GM19239 (cell line): ENCODE data around the gene OTUB1.

Source experiments
- DNase-seq: peaks from one replicate; pipeline ENCODE4 v3.0.0; 2011; ENCODE audit warnings: low spot score; ENCODE audit not compliant: insufficient read length
- FAIRE-seq: peaks from 2 replicates; lab custom pipeline; 2011; peaks lifted over from hg19 to GRCh38; lab: Jason Lieb, UNC

Gene OTUB1

DNA sequence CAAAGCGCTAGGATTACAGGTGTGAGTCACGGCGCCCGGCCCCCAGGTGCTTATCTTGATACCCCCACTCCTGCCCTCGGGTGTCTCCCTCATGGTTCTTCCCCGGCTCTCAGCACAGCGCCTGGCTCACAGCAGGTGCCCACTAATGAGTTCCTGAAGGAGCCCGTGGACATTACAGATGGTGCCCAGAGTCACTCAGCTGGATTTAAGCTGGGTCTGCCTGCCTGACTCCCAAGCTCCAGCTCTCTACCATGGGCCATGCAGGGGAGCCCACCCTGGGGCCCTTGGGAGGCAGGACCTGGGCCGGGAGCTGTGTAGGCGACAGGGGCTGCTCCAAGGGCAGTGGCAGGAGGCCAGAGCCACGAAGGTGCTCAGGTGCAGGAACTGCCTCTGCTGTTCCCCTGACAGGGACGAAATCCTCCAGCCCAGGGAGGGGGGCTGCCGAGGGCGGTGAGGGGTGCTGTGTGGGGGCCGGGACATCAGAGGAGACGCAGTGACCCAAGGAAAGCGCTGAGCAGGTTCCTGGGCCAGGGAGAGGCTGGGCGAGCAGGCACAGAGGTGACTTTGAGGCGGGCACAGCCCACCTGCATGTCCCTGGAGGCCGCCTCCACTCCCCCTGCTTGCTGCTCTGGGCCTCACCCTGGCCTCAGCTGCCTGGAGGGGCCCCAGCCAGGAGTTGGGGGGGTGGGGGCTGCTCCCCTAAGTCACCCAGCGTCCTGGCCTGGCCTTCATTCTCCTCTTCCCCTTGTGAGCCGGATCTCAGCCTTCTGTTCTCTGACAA lies 34.9 kb downstream of the OTUB1 start:
- no peak for DNase-seq
- no peak for FAIRE-seq

DNA sequence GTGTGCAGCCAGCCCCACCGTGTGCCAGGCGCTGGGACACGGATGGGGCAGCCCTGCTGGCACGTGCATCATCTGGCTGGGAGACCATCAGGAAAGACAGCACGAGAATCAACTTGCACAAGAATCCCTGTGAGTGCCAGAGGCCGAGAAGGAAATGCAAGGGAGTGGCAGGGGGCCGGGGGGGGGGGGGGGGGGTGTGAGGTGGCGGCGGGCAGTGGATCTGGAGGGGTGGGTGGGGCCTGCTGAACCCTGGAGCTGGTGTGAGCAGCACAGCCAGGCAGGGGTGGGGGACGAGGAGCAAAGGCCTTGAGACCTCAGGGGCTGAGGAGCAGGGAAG lies 35.5 kb downstream of the OTUB1 start:
- FAIRE-seq, result no peak
- no peak for DNase-seq

DNA sequence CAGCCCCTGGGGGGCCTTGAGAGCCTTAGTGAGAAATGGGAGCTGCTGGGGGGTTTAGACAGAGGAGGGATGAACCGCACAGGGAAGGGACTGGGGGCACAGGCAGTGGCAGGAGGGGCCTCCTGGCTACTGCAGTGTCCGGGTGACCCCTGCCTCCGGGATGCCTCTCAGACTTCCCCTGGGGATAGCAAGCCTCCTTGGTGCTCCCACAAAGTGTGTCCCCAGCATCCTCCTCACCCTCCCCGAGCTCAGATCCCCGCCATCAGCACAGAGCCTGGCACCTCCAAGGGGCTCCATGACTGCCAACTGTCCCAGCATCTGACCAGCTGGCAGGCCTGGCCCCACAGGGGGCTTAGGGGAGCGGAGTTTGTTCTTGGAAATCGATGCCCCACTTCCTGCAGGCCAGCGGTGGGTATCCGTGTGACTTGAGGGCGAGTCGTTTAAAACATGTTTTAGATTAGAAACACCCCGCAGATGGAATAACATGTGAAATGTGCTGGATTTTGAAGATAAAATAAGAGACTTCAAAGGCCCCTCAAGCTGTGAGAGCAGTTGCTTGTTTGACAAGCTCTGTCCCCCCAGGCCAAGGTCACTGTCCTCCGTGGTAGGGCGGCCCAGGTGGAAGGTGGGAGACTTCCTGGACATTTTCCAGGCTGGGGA lies 36.0 kb downstream of the OTUB1 start:
- no peak for FAIRE-seq

GRCh38 chr11:64023712-64024710 lies 37.8 kb downstream of the OTUB1 start:
- DNase-seq, result no peak

More for the DNA sequence above, 36.0 kb downstream of the OTUB1 start:
- no peak for DNase-seq

GRCh38 chr11:64025205-64025604 lies 39.0 kb downstream of the OTUB1 start:
- no peak for FAIRE-seq
- no peak for DNase-seq

More at GRCh38 chr11:64023712-64024710, 37.8 kb downstream of the OTUB1 start:
- no peak for FAIRE-seq

- FAIRE-seq (no peak), DNase-seq (no peak)
Measured at GRCh38 chr11:64026575-64027205, 40.5 kb downstream of the OTUB1 start.

GRCh38 chr11:64027651-64028397 lies 41.6 kb downstream of the OTUB1 start:
- FAIRE-seq (no peak), DNase-seq (no peak)

- DNase-seq, result no peak
- FAIRE-seq, result no peak
Measured at GRCh38 chr11:64028398-64029115, 42.3 kb downstream of the OTUB1 start.

GRCh38 chr11:64029773-64030172 lies 43.5 kb downstream of the OTUB1 start:
- FAIRE-seq (no peak), DNase-seq (no peak)

DNA sequence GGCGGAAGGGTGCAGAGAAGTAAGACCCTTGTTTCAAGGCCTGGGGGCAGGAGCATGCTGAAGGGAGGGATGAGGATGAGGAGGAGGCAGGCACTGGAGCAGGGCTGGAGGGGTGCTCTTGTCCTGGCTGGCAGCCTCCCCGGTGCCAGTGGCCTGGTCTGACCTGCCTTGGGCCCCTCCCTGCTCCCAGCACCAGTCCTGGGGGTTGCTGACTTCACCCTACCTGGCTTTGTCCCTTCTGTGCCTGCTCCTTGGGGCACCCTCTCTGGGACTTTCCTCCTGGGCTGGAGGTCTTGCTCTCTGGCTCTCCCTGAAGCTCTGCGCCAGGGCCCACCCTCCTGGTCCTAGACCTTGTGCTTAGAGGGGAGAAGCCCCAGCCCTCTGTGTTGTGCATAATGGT lies 44.8 kb downstream of the OTUB1 start:
- FAIRE-seq (no peak), DNase-seq (no peak)

- DNase-seq (no peak), FAIRE-seq (no peak)
Measured at GRCh38 chr11:64032050-64032449, 45.8 kb downstream of the OTUB1 start.

DNA sequence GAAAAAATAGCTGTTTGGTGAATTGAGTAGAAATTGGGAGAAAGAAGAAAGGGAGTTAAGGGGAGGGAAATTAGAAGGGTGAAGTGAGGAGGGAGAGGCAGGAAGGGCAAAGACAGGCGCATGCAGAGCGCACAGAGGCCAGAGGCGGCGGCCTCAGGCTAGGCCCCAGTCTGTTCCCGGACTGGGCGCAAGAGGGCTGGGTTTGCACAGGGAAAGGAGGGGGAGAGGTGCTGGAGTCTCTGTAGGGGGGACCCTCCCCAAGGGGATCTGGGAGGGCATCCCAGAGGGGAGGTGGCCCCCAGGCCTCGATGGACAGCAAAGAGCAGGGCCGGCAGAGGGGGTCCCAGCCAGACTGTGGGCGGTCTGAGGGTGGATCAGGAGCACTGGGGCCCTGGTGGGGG lies 48.2 kb downstream of the OTUB1 start:
- FAIRE-seq (no peak), DNase-seq (no peak)

- FAIRE-seq, result no peak
- DNase-seq, result no peak
Measured at GRCh38 chr11:64035081-64035524, 48.9 kb downstream of the OTUB1 start.

- FAIRE-seq (no peak), DNase-seq (no peak)
Measured at GRCh38 chr11:64035576-64035975, 49.3 kb downstream of the OTUB1 start, which contains the start of gene FLRT1. Gene FLRT1 (plus strand): TSS chr11:64035931. CDS start chr11:64116268, 80,337 bp downstream.

DNA sequence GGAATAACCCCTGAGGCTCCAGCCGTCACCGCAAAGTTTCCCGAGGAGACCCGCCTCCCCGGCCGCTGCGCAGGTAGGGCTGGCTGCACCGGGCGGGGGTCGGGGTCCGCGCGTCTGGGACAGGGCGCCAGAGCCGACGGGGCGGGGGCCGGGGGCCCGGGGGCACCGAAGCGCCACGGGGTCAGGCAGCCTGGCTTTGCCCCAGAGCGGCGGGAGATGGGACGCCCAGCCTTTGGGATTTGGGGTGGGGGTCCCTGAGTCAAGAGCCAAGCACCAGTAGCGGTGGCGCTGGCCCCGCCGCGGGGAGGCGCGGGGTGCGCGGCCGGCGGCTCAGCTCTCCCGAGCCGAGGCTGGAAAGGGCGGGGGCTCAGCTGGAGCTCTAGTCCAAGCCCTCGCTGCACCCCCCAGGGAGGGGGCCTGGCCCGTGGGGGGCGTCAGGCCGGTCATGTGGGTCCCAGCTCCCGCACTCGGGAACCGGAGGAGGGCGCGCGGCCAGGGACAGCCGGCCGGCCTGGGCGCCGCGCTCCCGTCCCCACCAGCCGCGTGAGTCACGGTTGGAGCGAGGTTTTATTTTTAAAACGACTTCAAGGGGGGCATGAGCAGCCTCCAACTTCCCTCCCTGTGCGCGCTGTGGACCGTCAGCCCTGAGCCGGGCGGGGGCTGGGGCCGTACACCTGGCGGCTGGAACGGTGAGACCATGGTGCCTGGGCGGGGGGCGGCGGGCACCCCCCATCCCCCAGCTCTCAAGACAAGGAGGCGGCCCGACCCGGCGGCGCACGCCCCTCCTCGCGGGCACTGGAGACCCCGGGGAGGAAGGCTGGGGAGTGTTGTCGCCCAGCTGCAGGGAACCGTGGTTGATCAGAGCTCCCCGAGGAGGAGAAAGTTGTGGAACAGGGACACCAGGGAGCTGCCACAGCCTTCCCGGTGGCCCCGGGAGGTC lies 50.1 kb downstream of the OTUB1 start:
- FAIRE-seq (no peak), DNase-seq (no peak)

DNA sequence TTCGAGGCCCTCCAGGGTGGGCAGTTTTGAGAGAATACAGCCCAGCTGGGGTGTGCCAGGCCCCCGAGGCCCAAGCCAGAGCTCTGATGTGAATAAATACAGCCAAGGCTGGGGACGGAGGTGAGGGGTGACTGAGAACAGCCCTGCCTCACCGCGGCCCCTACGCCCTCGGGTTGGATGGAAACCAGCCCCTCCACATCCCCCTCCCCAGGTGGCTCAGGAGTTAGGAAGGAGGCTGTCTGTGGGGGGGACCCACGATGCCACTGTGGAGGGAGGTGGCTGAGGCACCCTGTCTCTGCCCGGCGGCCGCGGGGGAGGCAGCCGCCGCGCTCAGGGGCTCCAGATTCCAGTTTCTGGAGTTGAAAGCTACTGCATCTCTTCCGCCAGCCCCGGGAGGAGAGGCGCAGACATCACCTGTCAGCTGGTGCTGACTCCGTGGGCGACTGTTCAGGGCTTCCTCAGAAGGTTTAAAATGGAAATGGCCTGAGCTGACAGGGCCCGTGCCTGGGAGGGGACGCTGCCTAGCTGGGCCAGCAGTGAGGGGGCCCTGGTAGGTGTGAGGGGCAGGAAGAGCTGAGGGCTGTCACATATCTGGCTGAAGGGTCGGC lies 50.9 kb downstream of the OTUB1 start:
- DNase-seq (no peak), FAIRE-seq (no peak)

GRCh38 chr11:64038500-64038899 lies 52.3 kb downstream of the OTUB1 start:
- FAIRE-seq (no peak), DNase-seq (no peak)
